ENCODE results near the gene KLRG1.

Gene KLRG1

DNA sequence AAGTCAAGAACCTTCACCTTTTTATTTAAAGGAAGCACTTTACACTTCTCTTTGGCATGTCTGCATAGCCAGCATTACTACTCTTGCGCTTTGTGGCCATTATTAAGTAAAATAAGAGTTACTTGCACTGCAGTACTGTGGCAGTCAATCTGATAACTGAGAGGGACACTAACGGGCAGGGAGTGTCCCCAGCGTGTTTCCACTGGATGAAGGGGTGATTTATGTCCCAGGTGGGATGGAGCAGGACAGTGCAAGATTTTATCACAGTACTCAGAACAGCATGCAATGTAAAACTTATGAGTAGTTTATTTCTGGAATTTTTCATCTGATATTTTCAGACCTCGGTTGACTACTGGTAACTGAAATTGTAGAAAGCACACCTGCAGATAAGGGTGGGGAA is 31.8 kb upstream of the KLRG1 start:
- TF ChIP-seq SIN3A (IDR thresholded peaks at IDR 0.05; ENCODE audit: borderline replicate concordance, insufficient read depth, low read length) (no peak), POLR2AphosphoS5 (IDR thresholded peaks at IDR 0.05; ENCODE audit: low read depth, low read length) (no peak), FOXP2 (optimal IDR thresholded peaks at IDR 0.05; ENCODE audit: borderline replicate concordance, extremely low read depth, extremely low read length, insufficient read depth) (no peak), TAF1 (IDR thresholded peaks at IDR 0.05; ENCODE audit: borderline replicate concordance, insufficient read depth, low read length) (no peak)
- TF ChIP-seq, protein P1, sequence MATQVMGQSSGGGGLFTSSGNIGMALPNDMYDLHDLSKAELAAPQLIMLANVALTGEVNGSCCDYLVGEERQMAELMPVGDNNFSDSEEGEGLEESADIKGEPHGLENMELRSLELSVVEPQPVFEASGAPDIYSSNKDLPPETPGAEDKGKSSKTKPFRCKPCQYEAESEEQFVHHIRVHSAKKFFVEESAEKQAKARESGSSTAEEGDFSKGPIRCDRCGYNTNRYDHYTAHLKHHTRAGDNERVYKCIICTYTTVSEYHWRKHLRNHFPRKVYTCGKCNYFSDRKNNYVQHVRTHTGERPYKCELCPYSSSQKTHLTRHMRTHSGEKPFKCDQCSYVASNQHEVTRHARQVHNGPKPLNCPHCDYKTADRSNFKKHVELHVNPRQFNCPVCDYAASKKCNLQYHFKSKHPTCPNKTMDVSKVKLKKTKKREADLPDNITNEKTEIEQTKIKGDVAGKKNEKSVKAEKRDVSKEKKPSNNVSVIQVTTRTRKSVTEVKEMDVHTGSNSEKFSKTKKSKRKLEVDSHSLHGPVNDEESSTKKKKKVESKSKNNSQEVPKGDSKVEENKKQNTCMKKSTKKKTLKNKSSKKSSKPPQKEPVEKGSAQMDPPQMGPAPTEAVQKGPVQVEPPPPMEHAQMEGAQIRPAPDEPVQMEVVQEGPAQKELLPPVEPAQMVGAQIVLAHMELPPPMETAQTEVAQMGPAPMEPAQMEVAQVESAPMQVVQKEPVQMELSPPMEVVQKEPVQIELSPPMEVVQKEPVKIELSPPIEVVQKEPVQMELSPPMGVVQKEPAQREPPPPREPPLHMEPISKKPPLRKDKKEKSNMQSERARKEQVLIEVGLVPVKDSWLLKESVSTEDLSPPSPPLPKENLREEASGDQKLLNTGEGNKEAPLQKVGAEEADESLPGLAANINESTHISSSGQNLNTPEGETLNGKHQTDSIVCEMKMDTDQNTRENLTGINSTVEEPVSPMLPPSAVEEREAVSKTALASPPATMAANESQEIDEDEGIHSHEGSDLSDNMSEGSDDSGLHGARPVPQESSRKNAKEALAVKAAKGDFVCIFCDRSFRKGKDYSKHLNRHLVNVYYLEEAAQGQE (IDR thresholded peaks at IDR 0.05; ENCODE audit: insufficient read depth in 1 of 2, low read depth in 2 of 2, low read length in 2 of 2) = no peak

DNA sequence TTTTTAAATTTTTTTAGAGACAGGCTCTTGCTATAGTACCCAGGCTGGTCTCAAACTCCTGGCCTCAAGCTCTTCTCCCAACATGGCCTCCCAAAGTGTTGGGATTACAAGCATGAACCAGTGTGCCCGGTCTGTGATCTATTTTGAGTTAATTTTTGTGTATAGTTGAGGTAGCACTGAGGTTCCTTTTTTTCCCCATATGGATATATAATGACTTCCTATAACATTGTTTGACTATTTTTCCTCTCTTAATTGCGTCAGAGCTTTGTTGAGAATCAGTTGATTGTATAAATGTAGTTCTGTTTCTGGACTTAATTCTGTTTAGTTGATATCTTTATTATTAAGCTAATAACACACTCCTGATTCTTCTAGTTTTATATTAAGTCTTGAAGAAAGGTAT is 31.3 kb upstream of the KLRG1 start:
- TF ChIP-seq FOXP2 (optimal IDR thresholded peaks at IDR 0.05; ENCODE audit: borderline replicate concordance, extremely low read depth, extremely low read length, insufficient read depth) = no peak
- no peak for TF ChIP-seq TAF1 (IDR thresholded peaks at IDR 0.05; ENCODE audit: borderline replicate concordance, insufficient read depth, low read length)
- TF ChIP-seq SIN3A (IDR thresholded peaks at IDR 0.05; ENCODE audit: borderline replicate concordance, insufficient read depth, low read length) = no peak
- TF ChIP-seq, protein P1 (IDR thresholded peaks at IDR 0.05; ENCODE audit: insufficient read depth in 1 of 2, low read depth in 2 of 2, low read length in 2 of 2) = no peak
- no peak for TF ChIP-seq POLR2AphosphoS5 (IDR thresholded peaks at IDR 0.05; ENCODE audit: low read depth, low read length)

DNA sequence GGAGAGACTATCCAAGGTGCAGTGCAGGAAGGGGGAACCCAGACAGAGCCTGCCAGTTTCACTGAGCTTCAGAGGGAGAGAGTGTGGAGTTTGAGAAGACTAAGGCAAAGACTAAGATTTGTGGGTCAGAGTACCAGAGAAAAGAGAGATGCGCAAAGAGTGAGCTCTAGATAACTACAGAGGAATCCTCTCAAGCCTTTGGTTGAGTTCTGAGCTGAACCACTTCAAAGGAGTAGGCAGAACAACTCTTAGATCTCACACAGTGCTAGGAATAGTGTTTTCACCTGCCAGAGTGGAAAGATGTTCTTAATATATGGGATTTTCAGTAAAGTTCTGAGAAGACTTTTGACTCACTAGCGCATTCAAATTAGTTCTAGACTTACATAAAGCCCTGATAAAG is 29.2 kb upstream of the KLRG1 start:
- TF ChIP-seq POLR2AphosphoS5 (IDR thresholded peaks at IDR 0.05; ENCODE audit: low read depth, low read length) = no peak
- TF ChIP-seq FOXP2 (optimal IDR thresholded peaks at IDR 0.05; ENCODE audit: borderline replicate concordance, extremely low read depth, extremely low read length, insufficient read depth) = no peak
- TF ChIP-seq TAF1 (IDR thresholded peaks at IDR 0.05; ENCODE audit: borderline replicate concordance, insufficient read depth, low read length) = no peak
- TF ChIP-seq, protein P1 (IDR thresholded peaks at IDR 0.05; ENCODE audit: insufficient read depth in 1 of 2, low read depth in 2 of 2, low read length in 2 of 2) = no peak
- no peak for TF ChIP-seq SIN3A (IDR thresholded peaks at IDR 0.05; ENCODE audit: borderline replicate concordance, insufficient read depth, low read length)

DNA sequence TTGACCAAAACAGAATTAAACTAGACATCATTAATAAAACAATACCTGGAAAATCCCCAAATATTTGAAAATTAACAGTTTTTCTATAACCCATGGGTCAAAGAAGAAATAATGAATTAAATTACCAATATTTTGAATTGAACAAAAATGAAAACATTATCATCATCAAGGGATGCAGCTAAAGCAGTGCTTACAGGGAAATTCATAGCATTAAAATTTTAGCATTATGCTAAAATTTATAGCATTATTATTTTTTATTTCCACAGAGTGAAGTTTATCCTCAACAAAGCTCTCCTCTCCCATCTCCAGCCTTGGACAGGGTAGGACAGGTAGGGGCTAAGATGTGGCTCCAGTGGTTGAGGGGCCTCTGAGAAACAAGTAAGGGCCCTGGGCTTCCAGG is 20.6 kb upstream of the KLRG1 start:
- TF ChIP-seq SIN3A (IDR thresholded peaks at IDR 0.05; ENCODE audit: borderline replicate concordance, insufficient read depth, low read length) = no peak
- TF ChIP-seq, protein P1 (IDR thresholded peaks at IDR 0.05; ENCODE audit: insufficient read depth in 1 of 2, low read depth in 2 of 2, low read length in 2 of 2) = no peak
- no peak for TF ChIP-seq TAF1 (IDR thresholded peaks at IDR 0.05; ENCODE audit: borderline replicate concordance, insufficient read depth, low read length)
- no peak for TF ChIP-seq FOXP2 (optimal IDR thresholded peaks at IDR 0.05; ENCODE audit: borderline replicate concordance, extremely low read depth, extremely low read length, insufficient read depth)
- no peak for TF ChIP-seq POLR2AphosphoS5 (IDR thresholded peaks at IDR 0.05; ENCODE audit: low read depth, low read length)
